Mesenchymal stem cell (in vitro differentiated cells and primary cell): ENCODE data around the gene RPS26.
"Not testable (repeated sequence)": the region's sequence is repeated elsewhere in the genome, so short reads cannot be mapped to it uniquely, and the experiment has no call there.

Experiments
- DNase-seq: peaks from one replicate; pipeline ENCODE4 v3.0.0-alpha.2; 2013
- H2AFZ ChIP-seq: one replicate; pipeline ENCODE4 v1.6.1; 2013; ENCODE audit warnings: low read depth, mild to moderate bottlenecking, control low read depth, inconsistent platforms, low read length, moderate library complexity
- H2AK5ac ChIP-seq: 2 replicates; pipeline ENCODE4 v1.6.1; 2013; ENCODE audit warnings: low read length, moderate library complexity, mild to moderate bottlenecking, inconsistent platforms; ENCODE audit not compliant: severe bottlenecking
- H2BK120ac ChIP-seq: one replicate; pipeline ENCODE4 v1.6.1; 2013; ENCODE audit warnings: low read depth, mild to moderate bottlenecking, inconsistent platforms, low read length, moderate library complexity
- H2BK12ac ChIP-seq, 2 experiments: one replicate each; pipeline ENCODE4 v1.6.1; 2013; ENCODE audit warnings: inconsistent platforms in 2 of 2, low read length in 2 of 2, mild to moderate bottlenecking in 2 of 2, moderate library complexity in 2 of 2, control low read depth in 1 of 2
- H2BK15ac ChIP-seq: one replicate; pipeline ENCODE4 v1.6.1; 2013; ENCODE audit warnings: mild to moderate bottlenecking, low read depth, inconsistent platforms; ENCODE audit not compliant: poor library complexity, severe bottlenecking
- H2BK5ac ChIP-seq: 2 replicates; pipeline ENCODE4 v1.6.1; 2013; ENCODE audit warnings: low read depth, mild to moderate bottlenecking, low read length, control low read depth, inconsistent platforms; ENCODE audit not compliant: poor library complexity, severe bottlenecking
- H3K14ac ChIP-seq, 2 experiments: one replicate each; pipeline ENCODE4 v1.6.1; 2013; ENCODE audit warnings: inconsistent platforms in 2 of 2, low read length in 2 of 2, control low read depth in 1 of 2, mild to moderate bottlenecking in 1 of 2, moderate library complexity in 1 of 2
- H3K18ac ChIP-seq, 2 experiments: one replicate each; pipeline ENCODE4 v1.6.1; 2013; ENCODE audit warnings: inconsistent platforms in 2 of 2, low read length in 2 of 2, control low read depth in 1 of 2, low read depth in 1 of 2, mild to moderate bottlenecking in 1 of 2
- H3K23ac ChIP-seq, 2 experiments: one replicate each; pipeline ENCODE4 v1.6.1; 2013; ENCODE audit warnings: inconsistent platforms in 2 of 2, low read length in 2 of 2, mild to moderate bottlenecking in 2 of 2, moderate library complexity in 2 of 2, control low read depth in 1 of 2
- H3K27ac ChIP-seq: 2 replicates; pipeline ENCODE4 v1.5.1; 2013; ENCODE audit warnings: mild to moderate bottlenecking, moderate library complexity, low read length, control low read depth, inconsistent platforms; ENCODE audit not compliant: poor library complexity, severe bottlenecking
- H3K27me3 ChIP-seq, 2 experiments: 2 replicates each; pipeline versions ENCODE4 v1.6.1 to v1.7.0; 2013; ENCODE audit warnings: low read length in 2 of 2, mild to moderate bottlenecking in 2 of 2, moderate library complexity in 2 of 2, control low read depth in 1 of 2, inconsistent platforms in 1 of 2; ENCODE audit not compliant: control insufficient read depth in 1 of 2, insufficient read depth in 1 of 2
- H3K36me3 ChIP-seq, 2 experiments: 2 replicates each; pipeline versions ENCODE4 v1.6.1 to v1.7.0; 2013; ENCODE audit warnings: low read length in 2 of 2, control low read depth in 1 of 2, inconsistent platforms in 1 of 2, low read depth in 1 of 2, mild to moderate bottlenecking in 1 of 2; ENCODE audit not compliant: insufficient read depth in 2 of 2, control insufficient read depth in 1 of 2
- H3K4ac ChIP-seq, 2 experiments: one replicate each; pipeline ENCODE4 v1.6.1; 2013; ENCODE audit warnings: inconsistent platforms in 2 of 2, low read length in 2 of 2, mild to moderate bottlenecking in 2 of 2, moderate library complexity in 2 of 2, control low read depth in 1 of 2, low read depth in 1 of 2
- H3K4me1 ChIP-seq: 2 replicates; pipeline ENCODE4 v1.6.1; 2013; ENCODE audit warnings: low read depth, low read length, control low read depth; ENCODE audit not compliant: control insufficient read depth, insufficient read depth
- H3K4me2 ChIP-seq: 2 replicates; pipeline ENCODE4 v1.6.1; 2013; ENCODE audit warnings: low read length, mild to moderate bottlenecking, inconsistent platforms; ENCODE audit not compliant: poor library complexity, severe bottlenecking
- H3K4me3 ChIP-seq, 2 experiments: 2 replicates each; pipeline versions ENCODE4 v1.5.1 to v1.7.0; 2013; ENCODE audit warnings: low read length in 2 of 2, mild to moderate bottlenecking in 2 of 2, control low read depth in 1 of 2, low read depth in 1 of 2; ENCODE audit not compliant: insufficient read depth in 1 of 2
- H3K79me1 ChIP-seq: replicated peaks from 2 replicates; pipeline ENCODE4 v1.6.1; 2013; ENCODE audit warnings: mild to moderate bottlenecking, control low read depth, low read length, inconsistent platforms; ENCODE audit not compliant: poor library complexity, severe bottlenecking
- H3K9ac ChIP-seq: 2 replicates; pipeline ENCODE4 v1.7.0; 2013; ENCODE audit warnings: mild to moderate bottlenecking, low read length, moderate library complexity
- H3K9me3 ChIP-seq: 2 replicates; pipeline ENCODE4 v1.7.0; 2013; ENCODE audit warnings: mild to moderate bottlenecking, low read length; ENCODE audit not compliant: control insufficient read depth
- H4K8ac ChIP-seq: one replicate; pipeline ENCODE4 v1.6.1; 2013; ENCODE audit warnings: inconsistent platforms, mild to moderate bottlenecking, low read length, moderate library complexity
- H4K91ac ChIP-seq: one replicate; pipeline ENCODE4 v1.6.1; 2013; ENCODE audit warnings: mild to moderate bottlenecking, low read length, inconsistent platforms
- WGBS: methylation state at CpG from one replicate; pipeline ENCODE4 v1.1.7; 2013; ENCODE audit warnings: mixed read lengths; 5-methylcytosine and 5-hydroxymethylcytosine counted together

Gene RPS26

DNA sequence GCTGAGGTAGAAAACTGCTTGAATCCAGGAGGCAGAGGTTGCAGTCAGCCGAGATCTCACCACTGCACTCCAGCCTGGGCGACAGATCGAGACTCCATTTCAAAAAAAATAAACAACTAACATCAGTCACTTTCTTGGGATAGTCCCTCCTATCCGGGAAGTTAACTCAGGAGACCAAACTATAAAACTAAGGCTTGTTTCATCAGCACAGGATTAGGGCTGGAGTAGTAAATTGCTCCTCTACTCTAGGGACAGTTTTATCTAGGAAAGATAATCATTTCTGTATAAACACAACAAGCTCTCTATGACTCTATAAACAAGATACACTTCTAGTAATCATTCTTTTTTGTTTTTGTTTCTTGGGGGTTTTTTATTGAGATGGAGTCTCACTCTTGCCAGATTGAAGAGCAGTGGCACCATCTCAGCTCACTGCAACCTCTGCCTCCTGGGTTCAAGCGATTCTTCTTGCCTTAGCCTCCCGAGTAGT lies 11.7 kb downstream of the RPS26 start:
- Histone ChIP-seq H4K91ac (no peak overlapping the region), H3K4ac (no peak overlapping the region), H3K9ac (no peak overlapping the region), H3K23ac (no peak overlapping the region), H2AFZ (no peak overlapping the region), H4K8ac (no peak overlapping the region), H2BK120ac (no peak overlapping the region), H3K4me3 (no peak overlapping the region), H3K79me1 (no peaks in the 10 kb centered on the region), H2BK15ac (no peak overlapping the region), H3K14ac (no peak overlapping the region), H2AK5ac (no peak overlapping the region), H2BK5ac (no peak overlapping the region), H2BK12ac (no peak overlapping the region), H3K27me3 (no peaks in the 10 kb centered on the region), H3K4me1 (no peaks in the 10 kb centered on the region), H3K27ac (no peak overlapping the region), H3K9me3 (no peaks in the 10 kb centered on the region), H3K4me2 (no peak overlapping the region), H3K18ac (no peak overlapping the region), H3K36me3 (no peaks in the 10 kb centered on the region)
- DNase-seq, result no peak
- 90% methylated on average over 5 of the region's 6 CpGs for WGBS

DNA sequence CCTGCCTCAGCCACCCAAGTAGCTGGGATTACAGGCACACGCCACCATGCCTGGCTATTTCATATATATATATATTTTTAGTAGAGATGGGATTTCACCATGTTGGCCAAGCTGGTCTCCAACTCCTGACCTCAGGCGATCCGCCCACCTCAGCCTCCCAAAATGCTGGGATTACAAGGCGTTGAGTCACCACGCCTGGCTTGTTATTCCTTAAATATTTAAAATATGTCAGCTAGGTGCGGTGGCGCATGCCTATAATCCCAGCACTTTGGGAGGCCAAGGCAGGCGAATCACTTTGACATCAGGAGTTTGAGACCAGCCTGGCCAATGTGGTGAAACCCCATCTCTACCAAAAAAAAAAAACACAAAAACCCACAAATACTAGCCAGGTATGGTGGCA lies 18.2 kb downstream of the RPS26 start:
- H3K4me2 ChIP-seq, H3K27me3 ChIP-seq, H2AK5ac ChIP-seq, H3K14ac ChIP-seq, H2BK12ac ChIP-seq, H3K4me1 ChIP-seq, H3K9me3 ChIP-seq, H4K8ac ChIP-seq, H2BK15ac ChIP-seq, H3K23ac ChIP-seq, H2BK120ac ChIP-seq, H3K9ac ChIP-seq, H3K4ac ChIP-seq, H2AFZ ChIP-seq, DNase-seq, H3K36me3 ChIP-seq, H3K18ac ChIP-seq, H3K4me3 ChIP-seq, H3K27ac ChIP-seq, H2BK5ac ChIP-seq, H4K91ac ChIP-seq, H3K79me1 ChIP-seq: not testable (repeated sequence)
- 71% methylated on average over 7 of the region's 8 CpGs for WGBS

DNA sequence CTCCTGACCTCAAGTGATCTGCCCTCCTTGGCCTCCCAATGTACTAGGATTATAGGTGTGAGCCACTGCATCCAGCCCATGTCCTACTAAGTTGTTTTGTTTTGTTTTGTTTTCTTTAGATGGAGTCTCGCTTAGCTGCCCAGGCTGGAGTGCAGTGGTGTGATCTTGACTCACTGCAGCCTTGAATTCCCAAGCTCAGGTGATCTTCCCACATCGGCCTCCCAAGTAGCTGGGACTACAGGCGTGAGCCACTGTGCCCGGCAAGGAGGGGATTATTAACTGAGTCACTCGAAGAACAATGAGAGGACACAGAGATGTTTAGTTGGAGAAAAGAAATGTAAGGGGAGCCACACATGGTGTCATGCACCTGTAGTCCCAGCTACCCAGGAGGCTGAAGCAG lies 20.3 kb downstream of the RPS26 start:
- H4K91ac ChIP-seq, result no peak overlapping the region
- 67% methylated on average over 5 of the region's 5 CpGs for WGBS
- no peak overlapping the region for H2BK120ac ChIP-seq
- H3K23ac ChIP-seq, result no peak overlapping the region
- DNase-seq, result no peak
- H2BK15ac ChIP-seq, result no peak overlapping the region
- H2BK5ac ChIP-seq, result no peak overlapping the region
- no peaks in the 10 kb centered on the region for H3K36me3 ChIP-seq
- H3K9me3 ChIP-seq, result no peaks in the 10 kb centered on the region
- H3K4me3 ChIP-seq, result no peak overlapping the region
- H4K8ac ChIP-seq, result no peak overlapping the region
- H3K14ac ChIP-seq, result no peak overlapping the region
- H3K4me1 ChIP-seq, result peaks cover 2% of the 10 kb centered on the region
- H3K9ac ChIP-seq, result no peak overlapping the region
- H2AK5ac ChIP-seq, result no peak overlapping the region
- no peak overlapping the region for H3K18ac ChIP-seq
- H3K27ac ChIP-seq, result no peak overlapping the region
- no peak overlapping the region for H2AFZ ChIP-seq
- H3K4ac ChIP-seq, result no peak overlapping the region
- H3K4me2 ChIP-seq, result no peak overlapping the region
- H2BK12ac ChIP-seq, result no peak overlapping the region
- no peaks in the 10 kb centered on the region for H3K79me1 ChIP-seq
- no peaks in the 10 kb centered on the region for H3K27me3 ChIP-seq

DNA sequence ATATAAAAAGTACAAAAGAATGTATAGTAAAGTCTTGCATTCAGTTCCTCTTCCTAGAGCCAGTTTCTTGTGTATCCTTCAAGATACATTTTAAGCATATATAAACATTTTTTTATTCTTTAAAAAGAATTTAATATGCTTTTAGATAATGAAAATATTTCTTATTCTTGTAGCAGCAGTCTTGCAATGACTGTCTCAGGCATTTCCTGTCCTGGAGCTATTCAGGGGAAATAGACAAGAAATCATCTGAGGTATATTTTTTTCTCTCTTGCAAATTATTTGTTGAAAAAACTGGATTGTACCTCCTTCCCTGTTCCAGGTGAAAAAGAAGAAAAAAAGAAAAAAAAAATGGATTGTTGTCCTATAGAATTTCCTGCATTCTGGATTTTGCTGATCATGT lies 21.3 kb downstream of the RPS26 start:
- Histone ChIP-seq H3K36me3 (no peaks in the 10 kb centered on the region), H2BK5ac (no peak overlapping the region), H3K9me3 (no peaks in the 10 kb centered on the region), H2BK12ac (no peak overlapping the region), H3K27ac (no peak overlapping the region), H3K18ac (no peak overlapping the region), H2BK120ac (no peak overlapping the region), H2AFZ (no peak overlapping the region), H3K4me1 (peaks cover 2% of the 10 kb centered on the region), H3K4ac (no peak overlapping the region), H4K91ac (no peak overlapping the region), H3K79me1 (no peaks in the 10 kb centered on the region), H4K8ac (no peak overlapping the region), H3K14ac (no peak overlapping the region), H3K9ac (no peak overlapping the region), H3K4me2 (no peak overlapping the region), H3K27me3 (no peaks in the 10 kb centered on the region), H3K4me3 (no peak overlapping the region), H2AK5ac (no peak overlapping the region), H3K23ac (no peak overlapping the region), H2BK15ac (no peak overlapping the region)
- DNase-seq, result no peak
